ENCODE measurements around the gene DCP2. TPM values are rescaled to one million over a fixed set of nuclear protein-coding genes. Genes with fewer than 3 reads are reported as not detected.
"Not testable (repeated sequence)": the region's sequence is repeated elsewhere in the genome, so short reads cannot be mapped to it uniquely, and the experiment has no call there.

DCP2 gene
- total and polyA plus RNA-seq, 2 experiments from 2014 or later: 8.1 to 17.4 TPM

GRCh38 chr5:112960315-112960714 is 16.3 kb upstream of the DCP2 start:
- H3K9me3 ChIP-seq (ENCODE audit: low read depth): no peaks in the 10 kb centered on the region
- DNase-seq: no peak
- H3K9ac ChIP-seq: no peak overlapping the region
- H4K20me1 ChIP-seq (ENCODE audit: insufficient read depth): 0 out of 2 replicates have a peak, but pooled peaks cover 3% of the 10 kb centered on the region
- no peaks in the 10 kb centered on the region for H3K36me3 ChIP-seq (ENCODE audit: low read depth)
- H3K4me2 ChIP-seq (ENCODE audit: unreplicated experiment): peak overlapping the region; percentile 19
- H3K79me2 ChIP-seq (ENCODE audit: insufficient read depth): no peaks in the 10 kb centered on the region
- H3K9me2 ChIP-seq (ENCODE audit: insufficient read depth): no peaks in the 10 kb centered on the region
- H3K27me3 ChIP-seq (replicated peaks; ENCODE audit: insufficient read depth): no peaks in the 10 kb centered on the region
- TF ChIP-seq EZH2phosphoT487 (IDR thresholded peaks at IDR 0.05; ENCODE audit: insufficient read depth, low read depth) (no peak), EZH2 (IDR thresholded peaks at IDR 0.05; ENCODE audit: insufficient read depth, poor library complexity, severe bottlenecking) (no peak)
- H3K4me1 ChIP-seq (ENCODE audit: insufficient read depth): peaks cover 38% of the 10 kb centered on the region
- in situ Hi-C loops (cut with MboI): loop anchor here (25.0 kb wide), 1 partner anchor 398 kb away; no protein-coding TSS in a partner anchor
- no peak overlapping the region for H3K27ac ChIP-seq
- H3F3A ChIP-seq (ENCODE audit: insufficient read depth): peaks cover 42% of the 10 kb centered on the region
- no peak overlapping the region for H2AFZ ChIP-seq
- no peak overlapping the region for H3K4me3 ChIP-seq
- 94 to 95% methylated on average over 1 of the region's 1 CpG for WGBS, 2 experiments (ENCODE audit: low coverage in 1 of 2, low lambda C conversion rate in 2 of 2, missing lambda C conversion rate in 2 of 2)

- no peaks in the 10 kb centered on the region for H3K79me2 ChIP-seq (ENCODE audit: insufficient read depth)
- no peaks in the 10 kb centered on the region for H3K9me3 ChIP-seq (ENCODE audit: low read depth)
- in situ Hi-C loops (cut with MboI): loop anchor here (25.0 kb wide), 1 partner anchor 399 kb away; no protein-coding TSS in a partner anchor
- H3K9ac ChIP-seq: no peak overlapping the region
- no peak overlapping the region for H3K4me2 ChIP-seq (ENCODE audit: unreplicated experiment)
- WGBS, 2 experiments (ENCODE audit: low coverage in 1 of 2, low lambda C conversion rate in 2 of 2, missing lambda C conversion rate in 2 of 2): 97 to 99% methylated on average over 6 of the region's 6 CpGs
- TF ChIP-seq EZH2 (IDR thresholded peaks at IDR 0.05; ENCODE audit: insufficient read depth, poor library complexity, severe bottlenecking) (no peak), EZH2phosphoT487 (IDR thresholded peaks at IDR 0.05; ENCODE audit: insufficient read depth, low read depth) (no peak)
- no peak overlapping the region for H2AFZ ChIP-seq
- H4K20me1 ChIP-seq (ENCODE audit: insufficient read depth): 0 out of 2 replicates have a peak, but pooled peaks cover 3% of the 10 kb centered on the region
- no peaks in the 10 kb centered on the region for H3K36me3 ChIP-seq (ENCODE audit: low read depth)
- no peak overlapping the region for H3K27ac ChIP-seq
- H3K4me1 ChIP-seq (ENCODE audit: insufficient read depth): peaks cover 38% of the 10 kb centered on the region
- no peaks in the 10 kb centered on the region for H3K9me2 ChIP-seq (ENCODE audit: insufficient read depth)
- H3K27me3 ChIP-seq (replicated peaks; ENCODE audit: insufficient read depth): no peaks in the 10 kb centered on the region
- H3F3A ChIP-seq (ENCODE audit: insufficient read depth): peaks cover 42% of the 10 kb centered on the region
- H3K4me3 ChIP-seq: no peak overlapping the region
- no peak for DNase-seq
Observed at GRCh38 chr5:112960863-112961504, 15.6 kb upstream of the DCP2 start.

GRCh38 chr5:112963374-112963733 is 13.2 kb upstream of the DCP2 start:
- Histone ChIP-seq H3K4me1 (ENCODE audit: insufficient read depth) (peaks cover 29% of the 10 kb centered on the region), H3F3A (ENCODE audit: insufficient read depth) (peaks cover 37% of the 10 kb centered on the region), H3K27ac (peak overlapping the region; percentile 56)
- not testable (repeated sequence) for DNase-seq; H3K79me2 ChIP-seq (ENCODE audit: insufficient read depth); H2AFZ ChIP-seq; H4K20me1 ChIP-seq (ENCODE audit: insufficient read depth); H3K27me3 ChIP-seq (replicated peaks; ENCODE audit: insufficient read depth); H3K36me3 ChIP-seq (ENCODE audit: low read depth); H3K9me2 ChIP-seq (ENCODE audit: insufficient read depth); H3K9ac ChIP-seq; H3K4me3 ChIP-seq; H3K9me3 ChIP-seq (ENCODE audit: low read depth); H3K4me2 ChIP-seq (ENCODE audit: unreplicated experiment)
- WGBS, 2 experiments (ENCODE audit: low coverage in 1 of 2, low lambda C conversion rate in 2 of 2, missing lambda C conversion rate in 2 of 2): 71 to 74% methylated on average over 3 of the region's 3 CpGs
- in situ Hi-C loops (cut with MboI): loop anchor here (25.0 kb wide), 1 partner anchor 401 kb away; no protein-coding TSS in a partner anchor

- no peak overlapping the region for H3K9ac ChIP-seq
- H3K9me2 ChIP-seq (ENCODE audit: insufficient read depth): no peaks in the 10 kb centered on the region
- no peak for TF ChIP-seq EZH2phosphoT487 (IDR thresholded peaks at IDR 0.05; ENCODE audit: insufficient read depth, low read depth)
- TF ChIP-seq EZH2 (IDR thresholded peaks at IDR 0.05; ENCODE audit: insufficient read depth, poor library complexity, severe bottlenecking): no peak
- peaks cover 16% of the 10 kb centered on the region for H3F3A ChIP-seq (ENCODE audit: insufficient read depth)
- DNase-seq: no peak
- WGBS, 2 experiments (ENCODE audit: low coverage in 1 of 2, low lambda C conversion rate in 2 of 2, missing lambda C conversion rate in 2 of 2): 85 to 88% methylated on average over 8 of the region's 8 CpGs
- in situ Hi-C loops (cut with MboI): loop anchor here (25.0 kb wide), 1 partner anchor 404 kb away; no protein-coding TSS in a partner anchor
- no peaks in the 10 kb centered on the region for H3K79me2 ChIP-seq (ENCODE audit: insufficient read depth)
- no peak overlapping the region for H3K27ac ChIP-seq
- no peaks in the 10 kb centered on the region for H3K36me3 ChIP-seq (ENCODE audit: low read depth)
- H3K27me3 ChIP-seq (replicated peaks; ENCODE audit: insufficient read depth): no peaks in the 10 kb centered on the region
- H3K9me3 ChIP-seq (ENCODE audit: low read depth): no peaks in the 10 kb centered on the region
- H3K4me2 ChIP-seq (ENCODE audit: unreplicated experiment): no peak overlapping the region
- H4K20me1 ChIP-seq (ENCODE audit: insufficient read depth): no peaks in the 10 kb centered on the region
- no peak overlapping the region for H3K4me3 ChIP-seq
- no peak overlapping the region for H2AFZ ChIP-seq
- H3K4me1 ChIP-seq (ENCODE audit: insufficient read depth): peaks cover 9% of the 10 kb centered on the region
Observed at GRCh38 chr5:112965733-112966306, 10.8 kb upstream of the DCP2 start.
